ENCODE results near the gene RIOK1.

DNA sequence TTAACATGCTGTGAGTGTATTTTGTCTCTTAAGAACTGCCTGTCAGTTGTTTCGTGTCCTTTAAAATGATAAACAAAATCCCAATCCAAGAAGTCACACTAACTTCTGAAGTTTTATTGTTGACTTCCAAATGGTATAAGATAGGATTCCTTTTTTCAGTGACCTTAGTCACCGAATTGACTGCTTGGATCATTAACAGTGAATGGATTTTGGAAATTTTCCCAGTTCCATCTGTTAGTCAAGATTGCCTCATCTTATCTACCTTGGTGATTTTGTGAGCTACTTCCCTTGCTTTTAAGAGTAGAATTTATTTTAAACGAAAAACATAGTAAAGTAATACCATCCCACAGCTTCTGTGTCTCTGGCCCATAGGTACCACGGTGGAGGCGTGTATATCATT, 14.9 kb downstream of the RIOK1 start:
- TF ChIP-seq GATA3 (IDR thresholded peaks at IDR 0.05; ENCODE audit: low read depth, low read length) (no peak), GATA2 (IDR thresholded peaks at IDR 0.05; ENCODE audit: low read depth, low read length) (no peak)
